Fibroblast of lung (primary cell): ENCODE results near the gene SLC16A14. TPM values are rescaled to one million over a fixed set of nuclear protein-coding genes. Genes with fewer than 3 reads are reported as not detected.

Experiments
- DNase-seq, 2 donors: peaks; one replicate each; pipeline versions ENCODE4 v3.0.0 to v3.0.0-alpha.2; 2010; ENCODE audit warnings: low read depth in 2 of 2
- H2AFZ ChIP-seq: 2 replicates; pipeline ENCODE4 v1.5.1; 2012; ENCODE audit warnings: low read length, control low read depth, inconsistent platforms
- H3K27ac ChIP-seq: 2 replicates; pipeline ENCODE4 v1.5.1; 2011; ENCODE audit warnings: low read length, control low read depth; ENCODE audit not compliant: insufficient read depth
- H3K27me3 ChIP-seq: 2 replicates; pipeline ENCODE4 v1.5.1; 2011; ENCODE audit warnings: mild to moderate bottlenecking, low read length; ENCODE audit not compliant: control insufficient read depth, insufficient read depth
- H3K36me3 ChIP-seq: 2 replicates; pipeline ENCODE4 v1.5.1; 2011; ENCODE audit warnings: low read length; ENCODE audit not compliant: control insufficient read depth, insufficient read depth
- H3K4me1 ChIP-seq: 2 replicates; pipeline ENCODE4 v1.5.1; 2011; ENCODE audit warnings: low read length; ENCODE audit not compliant: control insufficient read depth, insufficient read depth; ENCODE audit errors: extremely low read depth
- H3K4me2 ChIP-seq: 2 replicates; pipeline ENCODE4 v1.5.1; 2011; ENCODE audit warnings: low read length, control low read depth; ENCODE audit not compliant: insufficient read depth; ENCODE audit errors: extremely low read depth
- H3K4me3 ChIP-seq, 4 experiments: fragments of 200-600 bp in 1 of 4; sonication (generic) in 1 of 4; replicated peaks in 1 of 4; 2 replicates each; pipeline ENCODE4 v1.5.1; 2011 to 2016; ENCODE audit warnings: low read length in 4 of 4, low read depth in 3 of 4, mild to moderate bottlenecking in 3 of 4, control low read depth in 2 of 4, inconsistent platforms in 1 of 4, mixed read lengths in 1 of 4; ENCODE audit not compliant: insufficient read depth in 1 of 4; ENCODE audit errors: control extremely low read depth in 1 of 4
- H3K79me2 ChIP-seq: 2 replicates; pipeline ENCODE4 v1.5.1; 2012; ENCODE audit warnings: mild to moderate bottlenecking, low read length, inconsistent platforms; ENCODE audit not compliant: control insufficient read depth, insufficient read depth
- H3K9ac ChIP-seq: 2 replicates; pipeline ENCODE4 v1.5.1; 2011; ENCODE audit warnings: mild to moderate bottlenecking, low read length, control low read depth; ENCODE audit not compliant: insufficient read depth
- H3K9me3 ChIP-seq: 2 replicates; pipeline ENCODE4 v1.5.1; 2012; ENCODE audit warnings: low read depth, low read length; ENCODE audit not compliant: control insufficient read depth, insufficient read depth
- H4K20me1 ChIP-seq: 2 replicates; pipeline ENCODE4 v1.5.1; 2011; ENCODE audit warnings: low read length; ENCODE audit not compliant: control insufficient read depth, insufficient read depth; ENCODE audit errors: extremely low read depth
- EZH2 ChIP-seq: IDR thresholded peaks from 2 replicates; pipeline ENCODE4 v1.5.1; 2012; ENCODE audit warnings: low read length, control low read depth, mild to moderate bottlenecking; ENCODE audit errors: missing control alignments
- polyA plus RNA-seq, 2 donors: library from polyadenylated mRNA; depleted of rRNA in 1 of 2; stranded (reverse) in 1 of 2; unstranded in 1 of 2; fragments of >200 nt; gene quantifications; 2 replicates each; pipeline ENCODE4 v1.2.1, GENCODE V29; 2011 to 2012; ENCODE audit warnings: missing spikeins in 1 of 2
- total RNA-seq: library from RNA; depleted of rRNA; stranded (reverse); fragments of >200 nt; gene quantifications from 2 replicates; pipeline ENCODE4 v1.2.1, GENCODE V29; 2014
- TF ChIP-seq, protein P1 (sequence below), 2 donors: IDR thresholded peaks in 1 of 2; conservative IDR thresholded peaks in 1 of 2; 1 replicate in 1 of 2; 2 replicates in 1 of 2; pipeline ENCODE4 v1.5.1; 2011 to 2012; ENCODE audit warnings: low read length in 2 of 2, control low read depth in 1 of 2, inconsistent platforms in 1 of 2, low read depth in 1 of 2, mild to moderate bottlenecking in 1 of 2

The SLC16A14 gene
- total and polyA plus RNA-seq, 2 donors (not counting 1 experiment from before 2014, with no cell fraction given) = 1.8 to 5.6 TPM

DNA sequence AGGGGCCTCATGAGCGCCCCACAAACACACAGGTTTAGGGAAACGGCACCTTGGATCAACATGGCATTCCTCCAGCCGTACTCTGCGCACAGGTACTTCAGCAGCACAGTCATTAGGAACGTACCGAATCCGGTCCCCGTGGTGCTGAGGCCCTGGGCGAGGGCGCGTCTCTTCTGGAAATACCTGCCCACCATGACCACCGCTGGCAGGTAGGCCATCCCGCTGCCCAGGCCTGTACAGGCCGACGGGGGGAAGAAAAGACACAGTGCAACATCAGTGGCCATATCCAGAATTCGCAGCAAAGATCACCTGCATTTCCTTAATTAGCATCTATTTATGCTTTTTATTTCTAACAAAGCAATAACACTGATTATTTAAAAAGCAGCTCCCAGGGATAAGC lies 22.2 kb downstream of the SLC16A14 start:
- no peak for DNase-seq
- no peaks in the 10 kb centered on the region for H3K4me1 ChIP-seq
- no peak overlapping the region for H3K27ac ChIP-seq
- no peaks in the 10 kb centered on the region for H3K27me3 ChIP-seq
- TF ChIP-seq, protein P1, sequence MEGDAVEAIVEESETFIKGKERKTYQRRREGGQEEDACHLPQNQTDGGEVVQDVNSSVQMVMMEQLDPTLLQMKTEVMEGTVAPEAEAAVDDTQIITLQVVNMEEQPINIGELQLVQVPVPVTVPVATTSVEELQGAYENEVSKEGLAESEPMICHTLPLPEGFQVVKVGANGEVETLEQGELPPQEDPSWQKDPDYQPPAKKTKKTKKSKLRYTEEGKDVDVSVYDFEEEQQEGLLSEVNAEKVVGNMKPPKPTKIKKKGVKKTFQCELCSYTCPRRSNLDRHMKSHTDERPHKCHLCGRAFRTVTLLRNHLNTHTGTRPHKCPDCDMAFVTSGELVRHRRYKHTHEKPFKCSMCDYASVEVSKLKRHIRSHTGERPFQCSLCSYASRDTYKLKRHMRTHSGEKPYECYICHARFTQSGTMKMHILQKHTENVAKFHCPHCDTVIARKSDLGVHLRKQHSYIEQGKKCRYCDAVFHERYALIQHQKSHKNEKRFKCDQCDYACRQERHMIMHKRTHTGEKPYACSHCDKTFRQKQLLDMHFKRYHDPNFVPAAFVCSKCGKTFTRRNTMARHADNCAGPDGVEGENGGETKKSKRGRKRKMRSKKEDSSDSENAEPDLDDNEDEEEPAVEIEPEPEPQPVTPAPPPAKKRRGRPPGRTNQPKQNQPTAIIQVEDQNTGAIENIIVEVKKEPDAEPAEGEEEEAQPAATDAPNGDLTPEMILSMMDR (conservative IDR thresholded peaks at IDR 0.05 in 1 of 2, IDR thresholded peaks at IDR 0.05 in 1 of 2; ENCODE audit: low read depth in 1 of 2, low read length in 2 of 2) = no peak
- no peak for TF ChIP-seq EZH2
- no peaks in the 10 kb centered on the region for H4K20me1 ChIP-seq
- H3K36me3 ChIP-seq = no peaks in the 10 kb centered on the region
- no peaks in the 10 kb centered on the region for H3K79me2 ChIP-seq
- H3K9me3 ChIP-seq = no peaks in the 10 kb centered on the region
- no peak overlapping the region for H3K4me2 ChIP-seq
- H3K4me3 ChIP-seq = no peak overlapping the region
- H3K9ac ChIP-seq = no peak overlapping the region
- no peak overlapping the region for H2AFZ ChIP-seq

DNA sequence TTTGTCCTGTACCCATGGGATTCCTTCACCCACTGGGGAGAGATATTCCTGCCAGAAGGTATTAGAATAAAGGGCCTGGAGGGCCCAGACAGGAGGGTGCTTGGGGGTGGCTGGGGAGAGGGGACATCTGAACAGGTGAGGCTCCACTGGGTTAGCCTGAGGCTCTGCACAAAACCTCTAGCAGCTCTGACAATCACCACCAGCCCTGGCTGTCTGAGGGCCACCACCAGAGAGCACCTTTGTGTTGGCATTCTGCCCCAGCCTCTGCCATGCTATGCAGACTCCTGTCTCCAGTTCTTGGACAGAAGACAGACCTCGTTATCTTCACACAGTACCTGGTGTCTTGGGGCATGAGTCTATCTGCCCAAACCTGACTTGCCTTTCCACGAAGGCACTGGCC lies 25.3 kb downstream of the SLC16A14 start:
- H3K9me3 ChIP-seq = no peaks in the 10 kb centered on the region
- no peaks in the 10 kb centered on the region for H4K20me1 ChIP-seq
- no peak overlapping the region for H2AFZ ChIP-seq
- H3K9ac ChIP-seq = no peak overlapping the region
- DNase-seq = no peak
- no peaks in the 10 kb centered on the region for H3K4me1 ChIP-seq
- H3K27me3 ChIP-seq = no peaks in the 10 kb centered on the region
- no peaks in the 10 kb centered on the region for H3K79me2 ChIP-seq
- no peak overlapping the region for H3K4me2 ChIP-seq
- H3K36me3 ChIP-seq = no peaks in the 10 kb centered on the region
- no peak overlapping the region for H3K4me3 ChIP-seq
- H3K27ac ChIP-seq = no peak overlapping the region
- TF ChIP-seq, protein P1 (conservative IDR thresholded peaks at IDR 0.05 in 1 of 2, IDR thresholded peaks at IDR 0.05 in 1 of 2; ENCODE audit: low read depth in 1 of 2, low read length in 2 of 2) = no peak
- TF ChIP-seq EZH2 = no peak

DNA sequence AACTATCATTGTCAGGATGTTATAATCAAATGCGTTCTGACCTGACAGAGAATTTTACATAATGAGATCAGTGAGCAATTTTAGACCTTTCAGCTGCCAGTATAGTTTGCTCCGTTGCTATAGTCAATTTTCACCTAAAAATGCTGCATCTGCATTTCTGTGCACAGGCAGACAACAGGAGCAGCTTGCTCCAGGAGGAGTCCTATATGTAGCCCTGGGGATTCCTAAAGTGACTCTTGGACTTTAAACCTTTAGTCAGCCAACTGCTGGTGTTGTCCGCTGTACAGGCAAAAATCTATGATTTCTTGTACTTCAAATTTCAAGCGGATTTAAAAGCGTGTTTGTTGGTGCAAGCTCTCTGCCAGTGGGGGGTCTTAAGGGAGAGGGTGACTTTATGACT lies 25.7 kb downstream of the SLC16A14 start:
- Histone ChIP-seq H3K4me1 (no peaks in the 10 kb centered on the region), H3K27ac (no peak overlapping the region)
- TF ChIP-seq EZH2 = no peak
- TF ChIP-seq, protein P1 (conservative IDR thresholded peaks at IDR 0.05 in 1 of 2, IDR thresholded peaks at IDR 0.05 in 1 of 2; ENCODE audit: low read depth in 1 of 2, low read length in 2 of 2) = no peak

More for the DNA sequence above, 25.7 kb downstream of the SLC16A14 start:
- Histone ChIP-seq H3K9me3 (no peaks in the 10 kb centered on the region), H4K20me1 (no peaks in the 10 kb centered on the region), H3K9ac (no peak overlapping the region), H2AFZ (no peak overlapping the region), H3K27me3 (no peaks in the 10 kb centered on the region), H3K4me2 (no peak overlapping the region), H3K4me3 (no peak overlapping the region), H3K36me3 (no peaks in the 10 kb centered on the region), H3K79me2 (no peaks in the 10 kb centered on the region)
- no peak for DNase-seq
